NCI-H510A treated with DMSO at 0.1 percent for 48 hours (cell line): ENCODE data around the gene ABCG1.

Source experiments
- DNase-seq: peaks from one replicate; lab custom pipeline; 2025; lab: John Stamatoyannopoulos, UW

Gene ABCG1

GRCh38 chr21:42191696-42192595, 27.0 kb upstream of the ABCG1 start:
- DNase-seq, result no peak

DNA sequence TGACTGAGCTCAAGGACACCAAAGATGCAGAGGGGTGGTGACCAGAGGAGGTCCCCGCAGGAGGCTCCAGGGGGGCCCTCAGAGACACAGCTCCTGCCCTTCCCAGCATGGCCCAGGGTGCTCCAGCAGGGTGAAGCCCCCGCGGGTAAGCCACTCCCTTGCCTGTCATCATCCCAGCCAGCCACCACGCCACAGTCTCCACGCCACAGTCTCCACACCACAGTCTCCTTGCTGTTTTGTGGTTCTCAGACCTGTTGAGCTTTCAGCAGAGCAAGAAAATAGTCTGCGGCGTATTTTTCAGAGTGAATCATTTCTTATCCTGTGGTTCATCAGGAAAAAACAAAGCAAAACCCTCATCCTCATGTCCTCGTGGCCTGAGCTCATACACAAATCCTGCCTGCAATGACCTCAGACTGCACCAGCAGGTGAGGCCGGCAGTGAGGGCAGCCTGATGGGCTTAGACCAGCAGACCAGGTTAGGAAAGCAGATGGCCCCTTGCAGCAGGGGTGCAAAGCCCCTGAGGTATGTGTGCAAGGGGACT, 25.7 kb upstream of the ABCG1 start:
- no peak for DNase-seq

GRCh38 chr21:42193721-42194120, 25.2 kb upstream of the ABCG1 start:
- no peak for DNase-seq

DNA sequence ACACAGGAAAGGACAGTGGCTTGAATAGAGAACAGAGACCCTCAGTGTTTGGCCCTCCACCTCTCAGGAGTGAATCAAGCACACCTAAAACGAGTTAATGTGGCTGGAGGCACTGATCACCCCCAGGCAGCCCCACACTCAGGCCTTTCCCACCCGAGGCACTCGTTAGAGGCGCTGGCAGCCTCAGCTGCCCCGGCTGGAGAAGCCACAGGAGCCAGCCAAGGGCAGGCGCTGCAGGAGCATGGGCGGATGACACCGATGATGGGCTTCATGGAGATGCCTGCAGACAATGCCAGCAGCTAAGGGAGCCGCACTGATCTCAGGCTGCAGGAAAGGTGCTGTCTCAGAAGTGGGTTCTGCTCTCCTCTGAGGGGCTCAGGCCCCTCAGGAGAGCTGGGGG, 24.1 kb upstream of the ABCG1 start:
- DNase-seq, result no peak

GRCh38 chr21:42195378-42196031, 23.4 kb upstream of the ABCG1 start:
- DNase-seq, result no peak

GRCh38 chr21:42198929-42199867, 19.7 kb upstream of the ABCG1 start:
- peak; percentile 16 for DNase-seq

DNA sequence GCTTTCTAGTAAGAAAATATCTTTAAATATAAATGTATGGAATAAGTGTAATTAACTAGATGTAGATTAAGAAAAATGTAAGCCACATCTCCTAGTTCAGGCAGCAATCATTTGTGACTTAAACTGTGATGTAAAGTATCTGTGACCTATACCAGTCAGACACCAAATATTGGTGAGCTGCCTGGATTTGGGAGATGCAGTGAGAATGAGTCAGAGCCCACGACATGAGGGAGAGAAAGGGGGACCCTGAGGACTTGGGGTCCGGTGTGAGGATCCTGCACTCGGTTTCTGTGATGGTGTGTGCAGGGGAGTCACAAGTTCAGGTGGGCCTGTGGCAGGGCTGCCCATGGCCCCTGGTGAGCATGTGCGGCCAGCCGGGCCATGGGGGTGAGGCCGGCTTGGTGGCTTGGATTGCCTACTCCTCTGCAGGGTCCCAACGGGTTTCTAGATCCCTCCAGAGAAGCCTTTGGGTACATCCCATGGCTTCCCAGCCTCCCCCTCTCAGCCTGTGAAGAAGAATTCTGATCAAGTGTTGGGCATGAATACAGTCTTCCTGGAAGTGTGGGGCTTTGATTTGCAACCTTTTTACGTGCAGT, 19.0 kb upstream of the ABCG1 start:
- no peak for DNase-seq

GRCh38 chr21:42200906-42201614, 17.9 kb upstream of the ABCG1 start:
- no peak for DNase-seq

GRCh38 chr21:42201615-42202161, 17.3 kb upstream of the ABCG1 start:
- no peak for DNase-seq

DNA sequence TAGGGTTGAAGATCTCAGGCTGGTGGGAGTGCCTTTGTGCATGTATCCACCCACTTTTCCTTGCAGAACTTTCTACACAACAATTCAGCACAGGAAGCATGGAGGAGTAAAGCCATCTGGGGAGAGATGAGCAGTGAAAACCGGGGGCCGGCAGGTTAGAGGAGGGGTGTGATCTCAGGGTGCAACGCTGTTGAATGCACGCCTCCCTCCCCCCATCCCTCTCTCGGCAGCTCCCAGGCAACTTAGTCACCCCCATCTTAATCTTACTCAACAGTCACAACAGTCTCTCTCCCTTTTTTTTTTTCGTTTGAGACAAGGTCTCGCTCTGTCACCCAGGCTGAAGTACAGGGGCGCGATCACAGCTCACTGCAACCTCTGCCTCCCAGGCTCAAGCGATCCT, 16.6 kb upstream of the ABCG1 start:
- DNase-seq, result no peak

GRCh38 chr21:42203321-42203720, 15.6 kb upstream of the ABCG1 start:
- DNase-seq, result no peak

DNA sequence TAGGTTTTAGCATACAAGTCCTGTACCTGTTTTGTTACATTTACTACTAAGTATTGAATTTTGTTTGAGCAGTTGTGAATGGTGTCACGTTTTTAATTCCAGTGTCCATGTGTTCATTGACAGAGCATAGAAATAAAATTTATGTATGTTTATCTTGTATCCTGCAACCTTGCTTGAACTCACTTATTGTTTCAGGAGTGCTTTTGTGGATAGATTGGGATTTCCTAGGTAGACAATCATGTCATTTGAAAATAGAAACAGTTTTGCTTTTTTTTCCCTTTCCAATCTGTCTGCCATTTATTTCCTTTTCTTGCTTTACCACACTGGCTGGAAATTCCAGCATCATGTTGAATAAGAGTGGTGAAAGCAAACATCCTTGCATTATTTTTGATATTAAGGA, 15.0 kb upstream of the ABCG1 start:
- no peak for DNase-seq

- DNase-seq, result no peak
Observed at GRCh38 chr21:42207426-42207825, 11.5 kb upstream of the ABCG1 start.

DNA sequence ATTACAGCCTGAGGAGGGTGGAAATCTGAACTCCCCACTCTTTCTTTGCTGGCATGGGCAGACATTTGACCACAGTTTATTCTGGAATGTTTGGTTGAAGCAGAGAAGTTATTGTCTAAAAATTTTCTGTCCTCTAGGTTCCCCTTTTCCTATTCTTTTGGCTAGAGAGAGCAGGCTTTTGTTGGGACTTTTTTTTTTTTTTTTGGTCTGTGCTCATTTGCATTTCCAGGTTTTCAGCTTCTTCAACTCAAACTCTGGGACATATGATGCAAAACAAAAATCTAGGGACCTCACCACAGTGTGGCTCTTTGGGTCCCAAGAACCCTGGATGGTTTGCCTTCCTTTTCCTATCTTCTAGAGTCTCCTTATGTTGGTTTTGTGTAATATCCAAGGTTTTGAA, 10.9 kb upstream of the ABCG1 start:
- no peak for DNase-seq

- DNase-seq, result no peak
Observed at GRCh38 chr21:42208801-42209490, 10.0 kb upstream of the ABCG1 start.

- DNase-seq, result no peak
Observed at GRCh38 chr21:42209801-42210479, 9.0 kb upstream of the ABCG1 start.

- no peak for DNase-seq
Observed at GRCh38 chr21:42212266-42212665, 6.7 kb upstream of the ABCG1 start.

- no peak for DNase-seq
Observed at GRCh38 chr21:42213082-42213774, 5.7 kb upstream of the ABCG1 start.
